AG04450 (cell line): ENCODE measurements around the gene LMNB1. TPM values are rescaled to one million over a fixed set of nuclear protein-coding genes. Genes with fewer than 3 reads are reported as not detected.

Experiments
- polyA plus RNA-seq: library from polyadenylated mRNA; depleted of rRNA; stranded (reverse); fragments of >200 nt; gene quantifications from 2 replicates; pipeline ENCODE4 v1.2.3, GENCODE V29; 2011; rRNA removed
- small RNA-seq: library from RNA; depleted of rRNA; stranded (forward); fragments of <200 nt; gene quantifications from one replicate; pipeline ENCODE3, GENCODE V24; 2012; ENCODE audit warnings: low read depth; ENCODE audit not compliant: insufficient read length

The LMNB1 gene
- polyA plus RNA-seq, 1 experiment = 17.2 TPM

Small RNA genes within 50 kb of the gene (small RNA-seq; reads per million reads assigned to genes)
- not detected for gene RNU6-752P

Other genes starting within 250 kb of the LMNB1 start
- 82.2 and 97.2 TPM in 2 replicates for gene ALDH7A1, start 181.9 kb upstream of the LMNB1 start, polyA plus RNA-seq
- gene PHAX, start 176.2 kb upstream of the LMNB1 start, polyA plus RNA-seq = 38.9 and 61.0 TPM in 2 replicates